ENCODE results near the gene SLC16A10.

DNA sequence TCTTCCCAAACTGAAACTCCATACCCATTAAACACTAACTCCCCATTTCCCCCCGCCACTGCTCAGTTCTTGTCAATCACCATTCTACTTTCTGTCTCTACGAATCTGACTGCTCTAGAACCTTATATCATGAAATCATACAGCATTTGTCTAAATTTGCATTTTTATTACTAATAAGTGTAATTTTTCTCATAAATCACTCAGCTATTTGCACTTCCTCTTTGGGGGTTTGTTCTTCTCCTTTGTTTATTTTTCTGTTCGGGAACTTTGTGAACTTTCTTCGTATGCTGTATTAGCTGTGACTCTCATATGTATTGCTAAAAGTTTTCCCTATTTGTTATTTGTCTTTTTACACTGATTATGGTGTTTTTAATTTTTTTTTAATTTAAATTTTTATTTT lies 152.2 kb downstream of the SLC16A10 start:
- TF ChIP-seq FOXA1 (IDR thresholded peaks at IDR 0.05) (no peak), FOXA1 (CRISPR knock-in tag; IDR thresholded peaks at IDR 0.05) (no peak), GATA4 (IDR thresholded peaks at IDR 0.05; ENCODE audit: borderline replicate concordance, low read depth) (no peak), ATF1 (CRISPR knock-in tag; IDR thresholded peaks at IDR 0.05) (no peak), SP2 (CRISPR knock-in tag; IDR thresholded peaks at IDR 0.05) (no peak), TCF7L2 (IDR thresholded peaks at IDR 0.05; ENCODE audit: low read depth, low read length) (no peak), EP300 (IDR thresholded peaks at IDR 0.05; ENCODE audit: low read depth in 2 of 2, low read length in 2 of 2) (no peak), EP300 (CRISPR knock-in tag; IDR thresholded peaks at IDR 0.05; ENCODE audit: borderline replicate concordance) (no peak), ZNF18 (CRISPR knock-in tag; IDR thresholded peaks at IDR 0.05; ENCODE audit: insufficient replicate concordance) (no peak)
- TF ChIP-seq, protein P1, sequence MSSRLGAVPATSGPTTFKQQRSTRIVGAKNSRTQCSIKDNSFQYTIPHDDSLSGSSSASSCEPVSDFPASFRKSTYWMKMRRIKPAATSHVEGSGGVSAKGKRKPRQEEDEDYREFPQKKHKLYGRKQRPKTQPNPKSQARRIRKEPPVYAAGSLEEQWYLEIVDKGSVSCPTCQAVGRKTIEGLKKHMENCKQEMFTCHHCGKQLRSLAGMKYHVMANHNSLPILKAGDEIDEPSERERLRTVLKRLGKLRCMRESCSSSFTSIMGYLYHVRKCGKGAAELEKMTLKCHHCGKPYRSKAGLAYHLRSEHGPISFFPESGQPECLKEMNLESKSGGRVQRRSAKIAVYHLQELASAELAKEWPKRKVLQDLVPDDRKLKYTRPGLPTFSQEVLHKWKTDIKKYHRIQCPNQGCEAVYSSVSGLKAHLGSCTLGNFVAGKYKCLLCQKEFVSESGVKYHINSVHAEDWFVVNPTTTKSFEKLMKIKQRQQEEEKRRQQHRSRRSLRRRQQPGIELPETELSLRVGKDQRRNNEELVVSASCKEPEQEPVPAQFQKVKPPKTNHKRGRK (CRISPR knock-in tag; IDR thresholded peaks at IDR 0.05), result no peak
